Lower lobe of right lung (tissue), 2 donors: ENCODE results near the gene SLC25A13. TPM values are rescaled to one million over a fixed set of nuclear protein-coding genes. Genes with fewer than 3 reads are reported as not detected.

Experiments
- ATAC-seq, 2 donors: fragments of 200-7000 bp; cut with Tn5 transposase; one replicate each; pipeline ENCODE4 v1.9.1; 2020 to 2022; ENCODE audit warnings: mild to moderate bottlenecking in 2 of 2, moderate library complexity in 2 of 2
- DNase-seq: peaks from one replicate; pipeline ENCODE4 v3.0.0-alpha.2; 2020
- H3K27ac ChIP-seq: fragments of 200-600 bp; one replicate; pipeline ENCODE4 v1.8.0; 2022
- H3K27me3 ChIP-seq: fragments of 200-600 bp; one replicate; pipeline ENCODE4 v1.8.0; 2022; ENCODE audit warnings: low read depth
- H3K36me3 ChIP-seq: fragments of 200-600 bp; one replicate; pipeline ENCODE4 v1.8.0; 2022; ENCODE audit warnings: mild to moderate bottlenecking
- H3K4me1 ChIP-seq: fragments of 200-600 bp; one replicate; pipeline ENCODE4 v1.8.0; 2022
- H3K4me3 ChIP-seq: fragments of 200-600 bp; one replicate; pipeline ENCODE4 v1.8.0; 2022; ENCODE audit warnings: mild to moderate bottlenecking
- H3K9me3 ChIP-seq: fragments of 200-600 bp; one replicate; pipeline ENCODE4 v1.8.0; 2022
- intact Hi-C: fragments of 100-400 bp; cut with DNase I; formaldehyde crosslinking; loops from one replicate; pipeline ENCODE4 v1.11.0; 2022
- microRNA-seq: library from miRNA; unstranded; fragments of <30 nt; microRNA quantifications from one replicate; pipeline ENCODE4 v1.2.0, GENCODE V29; 2020; ENCODE audit warnings: borderline number of aligned reads
- total RNA-seq: library from RNA; stranded (reverse); fragmentation: NEBNext Ultra II Directional; extraction: Animal tissue kit (Norgen Biotek cat#: 25700); gene quantifications from one replicate; pipeline ENCODE4 v1.2.1, GENCODE V29; 2021
- TF ChIP-seq, protein P1 (sequence below): fragments of 200-600 bp; IDR thresholded peaks from one replicate; pipeline ENCODE4 v1.8.0; 2022; ENCODE audit warnings: antibody characterized with exemption, mild to moderate bottlenecking
- donor health status: DM: no; HTN: yes; CAD: no; lungs with severe emphysema.

The SLC25A13 gene
- total RNA-seq, 1 donor from 2014 or later: 24.8 TPM

DNA sequence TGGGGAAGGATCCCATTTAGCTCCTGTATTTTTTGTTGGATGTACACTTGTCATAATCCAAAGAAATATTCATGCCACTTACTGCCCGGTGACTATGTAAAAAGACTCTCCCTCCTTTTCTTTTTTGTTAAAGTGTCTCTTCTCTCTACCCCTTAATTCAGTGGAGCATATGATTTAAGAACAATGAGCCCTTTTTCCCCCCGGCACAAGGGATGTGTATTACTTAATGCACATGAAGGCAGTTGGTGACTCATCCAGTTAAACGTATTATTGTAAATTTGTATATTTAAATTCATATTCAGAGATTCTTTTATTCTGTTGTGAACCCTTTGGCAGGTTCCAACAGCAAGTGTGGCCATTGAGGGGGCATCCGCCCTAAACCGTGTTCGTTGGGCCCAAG is 241.9 kb downstream of the SLC25A13 start:
- TF ChIP-seq, protein P1, sequence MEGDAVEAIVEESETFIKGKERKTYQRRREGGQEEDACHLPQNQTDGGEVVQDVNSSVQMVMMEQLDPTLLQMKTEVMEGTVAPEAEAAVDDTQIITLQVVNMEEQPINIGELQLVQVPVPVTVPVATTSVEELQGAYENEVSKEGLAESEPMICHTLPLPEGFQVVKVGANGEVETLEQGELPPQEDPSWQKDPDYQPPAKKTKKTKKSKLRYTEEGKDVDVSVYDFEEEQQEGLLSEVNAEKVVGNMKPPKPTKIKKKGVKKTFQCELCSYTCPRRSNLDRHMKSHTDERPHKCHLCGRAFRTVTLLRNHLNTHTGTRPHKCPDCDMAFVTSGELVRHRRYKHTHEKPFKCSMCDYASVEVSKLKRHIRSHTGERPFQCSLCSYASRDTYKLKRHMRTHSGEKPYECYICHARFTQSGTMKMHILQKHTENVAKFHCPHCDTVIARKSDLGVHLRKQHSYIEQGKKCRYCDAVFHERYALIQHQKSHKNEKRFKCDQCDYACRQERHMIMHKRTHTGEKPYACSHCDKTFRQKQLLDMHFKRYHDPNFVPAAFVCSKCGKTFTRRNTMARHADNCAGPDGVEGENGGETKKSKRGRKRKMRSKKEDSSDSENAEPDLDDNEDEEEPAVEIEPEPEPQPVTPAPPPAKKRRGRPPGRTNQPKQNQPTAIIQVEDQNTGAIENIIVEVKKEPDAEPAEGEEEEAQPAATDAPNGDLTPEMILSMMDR: no peak
- Histone ChIP-seq H3K27me3 (peaks cover 19% of the 10 kb centered on the region), H3K4me3 (no peak overlapping the region), H3K4me1 (peaks cover 9% of the 10 kb centered on the region), H3K27ac (no peak overlapping the region), H3K36me3 (no peaks in the 10 kb centered on the region), H3K9me3 (no peaks in the 10 kb centered on the region)
- intact Hi-C loops: no loop called here
- ATAC-seq (no peak), DNase-seq (no peak)

DNA sequence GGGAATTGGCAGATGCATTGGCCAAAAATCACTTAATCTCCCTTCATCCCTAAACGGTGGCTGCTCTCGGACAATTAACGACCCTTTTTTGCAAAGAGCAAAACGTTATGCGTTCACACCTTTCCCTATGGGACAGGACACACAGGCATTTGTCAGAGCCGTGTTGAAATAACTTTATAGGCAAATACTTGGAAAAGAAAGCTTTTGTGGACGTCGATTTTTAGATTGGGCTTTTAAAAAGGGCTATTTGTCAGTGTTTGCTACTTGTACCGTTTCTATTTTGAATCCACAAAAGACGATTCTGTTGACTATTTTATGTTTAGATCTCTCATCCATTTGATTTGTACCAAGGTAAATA is 245.6 kb downstream of the SLC25A13 start:
- Histone ChIP-seq H3K4me3 (peak overlapping the region; percentile 50), H3K27me3 (peaks cover 19% of the 10 kb centered on the region), H3K9me3 (no peaks in the 10 kb centered on the region), H3K4me1 (peaks cover 9% of the 10 kb centered on the region), H3K27ac (no peak overlapping the region), H3K36me3 (no peaks in the 10 kb centered on the region)
- intact Hi-C loops: no loop called here
- TF ChIP-seq, protein P1: no peak
- no peak for DNase-seq
- ATAC-seq: no peak

DNA sequence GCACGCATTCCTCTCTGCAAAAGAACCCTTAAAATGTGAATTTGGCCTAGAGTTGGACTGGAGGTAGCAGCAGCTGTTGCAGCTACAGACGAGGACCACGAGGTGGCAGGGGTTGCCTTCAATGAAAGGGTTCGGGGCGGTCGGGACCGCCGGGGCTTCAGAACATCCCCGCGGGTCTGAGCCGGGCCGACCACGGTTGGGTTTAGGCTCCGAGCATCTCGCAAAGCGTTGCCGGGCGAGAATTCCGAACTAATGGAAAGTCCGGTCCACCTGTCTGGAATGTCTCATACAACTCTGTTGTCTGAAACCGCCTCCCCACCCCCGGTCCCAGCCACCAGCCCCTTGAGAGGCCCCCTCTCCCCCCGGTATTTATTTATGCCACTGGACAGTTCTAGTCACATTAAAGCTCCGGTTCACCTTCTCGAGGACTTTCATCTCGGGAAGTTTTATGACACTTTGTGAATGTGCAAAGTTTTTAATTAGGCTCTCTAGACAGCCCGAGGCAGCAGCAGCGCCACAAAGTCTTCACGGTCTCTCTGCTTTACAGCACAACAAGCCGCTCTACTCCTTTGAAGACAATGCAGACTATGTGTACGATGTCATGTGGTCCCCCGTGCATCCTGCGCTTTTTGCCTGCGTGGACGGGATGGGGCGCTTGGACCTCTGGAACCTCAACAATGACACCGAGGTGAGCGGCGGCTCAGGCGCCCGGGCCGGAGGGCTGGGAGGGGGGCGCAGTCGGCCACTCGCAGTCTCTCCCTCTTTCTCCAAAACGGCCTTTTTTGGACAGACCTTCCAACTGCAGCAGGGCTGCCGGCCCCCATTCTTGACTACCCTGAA is 246.2 kb downstream of the SLC25A13 start:
- peak overlapping the region; percentile 50 for H3K4me3 ChIP-seq
- peaks cover 19% of the 10 kb centered on the region for H3K27me3 ChIP-seq
- intact Hi-C loops: no loop called here

DNA sequence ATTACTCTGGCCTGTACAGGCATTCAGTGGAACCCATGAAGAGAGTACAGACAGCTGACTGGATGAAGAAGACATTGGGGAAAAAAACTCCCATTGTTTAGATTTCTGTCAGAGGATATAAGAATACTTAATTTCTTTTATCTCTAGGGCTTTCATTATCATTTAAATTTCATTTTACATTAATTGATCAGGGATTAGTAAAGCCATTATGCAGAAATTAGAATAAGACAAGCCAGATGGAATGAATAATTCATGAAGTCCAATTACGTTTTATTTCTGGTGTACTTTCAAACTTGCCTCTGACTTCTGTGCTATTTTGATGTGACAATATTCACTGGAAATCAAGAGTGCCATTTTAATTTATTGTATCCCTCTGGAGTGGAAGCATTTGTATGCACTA is 247.0 kb downstream of the SLC25A13 start:
- intact Hi-C loops: no loop called here
- Histone ChIP-seq H3K36me3 (no peaks in the 10 kb centered on the region), H3K27ac (no peak overlapping the region), H3K4me3 (no peak overlapping the region), H3K27me3 (peaks cover 19% of the 10 kb centered on the region), H3K4me1 (peaks cover 9% of the 10 kb centered on the region), H3K9me3 (no peaks in the 10 kb centered on the region)
- no peak for DNase-seq
- TF ChIP-seq, protein P1: no peak
- no peak for ATAC-seq

More for the DNA sequence above, 246.2 kb downstream of the SLC25A13 start:
- H3K4me1 ChIP-seq: peaks cover 9% of the 10 kb centered on the region
- no peak overlapping the region for H3K27ac ChIP-seq
- H3K36me3 ChIP-seq: no peaks in the 10 kb centered on the region
- DNase-seq (peak; percentile 60), ATAC-seq (peak; percentile 82 to 93)
- no peaks in the 10 kb centered on the region for H3K9me3 ChIP-seq
- TF ChIP-seq, protein P1: peak; percentile 82

Small RNAs within 50 kb of the gene (microRNA-seq; reads per million reads assigned to microRNA genes)
- gene MIR591: not detected
